SK-N-SH (cell line): Measurements from ENCODE around the gene ATP1A4.

Source experiments
- EP300 ChIP-seq, 2 experiments: IDR thresholded peaks; 2 replicates each; pipeline versions ENCODE4 v1.4.0 to v1.6.1; 2012; ENCODE audit warnings: borderline replicate concordance in 1 of 2, low read depth in 1 of 2, low read length in 1 of 2
- FOXM1 ChIP-seq: IDR thresholded peaks from 2 replicates; pipeline ENCODE4 v1.4.0; 2012; ENCODE audit warnings: low read depth, mild to moderate bottlenecking
- GABPA ChIP-seq: IDR thresholded peaks from 2 replicates; pipeline ENCODE4 v1.4.0; 2012; ENCODE audit warnings: low read depth, mild to moderate bottlenecking
- MXI1 ChIP-seq: IDR thresholded peaks from 2 replicates; pipeline ENCODE4 v1.6.1; 2012; ENCODE audit warnings: mild to moderate bottlenecking, low read depth, low read length, improper control_type of control experiment
- REST ChIP-seq: IDR thresholded peaks from 2 replicates; pipeline ENCODE4 v1.6.1; 2012; ENCODE audit warnings: mild to moderate bottlenecking, low read depth, low read length, moderate library complexity
- RFX5 ChIP-seq: IDR thresholded peaks from 2 replicates; pipeline ENCODE4 v1.6.1; 2012; ENCODE audit warnings: mild to moderate bottlenecking, improper control_type of control experiment, low read length
- SMC3 ChIP-seq: IDR thresholded peaks from 2 replicates; pipeline ENCODE4 v1.6.1; 2012; ENCODE audit warnings: low read depth, low read length, improper control_type of control experiment
- YY1 ChIP-seq: IDR thresholded peaks from 2 replicates; pipeline ENCODE4 v1.4.0; 2012; ENCODE audit warnings: low read depth, mild to moderate bottlenecking
- TF ChIP-seq, protein P1 (sequence below): IDR thresholded peaks from 2 replicates; pipeline ENCODE4; 2012
- TF ChIP-seq, protein P2 (sequence below): fragments of 200-600 bp; sonication (generic); IDR thresholded peaks from 2 replicates; pipeline ENCODE4 v1.6.1; 2017; ENCODE audit warnings: antibody characterized with exemption, mild to moderate bottlenecking, moderate library complexity

- TF ChIP-seq EP300 (IDR thresholded peaks at IDR 0.05; ENCODE audit: borderline replicate concordance in 1 of 2, low read depth in 1 of 2, low read length in 1 of 2), result no peak
- TF ChIP-seq, protein P1, sequence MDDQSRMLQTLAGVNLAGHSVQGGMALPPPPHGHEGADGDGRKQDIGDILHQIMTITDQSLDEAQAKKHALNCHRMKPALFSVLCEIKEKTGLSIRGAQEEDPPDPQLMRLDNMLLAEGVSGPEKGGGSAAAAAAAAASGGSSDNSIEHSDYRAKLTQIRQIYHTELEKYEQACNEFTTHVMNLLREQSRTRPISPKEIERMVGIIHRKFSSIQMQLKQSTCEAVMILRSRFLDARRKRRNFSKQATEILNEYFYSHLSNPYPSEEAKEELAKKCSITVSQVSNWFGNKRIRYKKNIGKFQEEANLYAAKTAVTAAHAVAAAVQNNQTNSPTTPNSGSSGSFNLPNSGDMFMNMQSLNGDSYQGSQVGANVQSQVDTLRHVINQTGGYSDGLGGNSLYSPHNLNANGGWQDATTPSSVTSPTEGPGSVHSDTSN, result no peak
- TF ChIP-seq, protein P2, sequence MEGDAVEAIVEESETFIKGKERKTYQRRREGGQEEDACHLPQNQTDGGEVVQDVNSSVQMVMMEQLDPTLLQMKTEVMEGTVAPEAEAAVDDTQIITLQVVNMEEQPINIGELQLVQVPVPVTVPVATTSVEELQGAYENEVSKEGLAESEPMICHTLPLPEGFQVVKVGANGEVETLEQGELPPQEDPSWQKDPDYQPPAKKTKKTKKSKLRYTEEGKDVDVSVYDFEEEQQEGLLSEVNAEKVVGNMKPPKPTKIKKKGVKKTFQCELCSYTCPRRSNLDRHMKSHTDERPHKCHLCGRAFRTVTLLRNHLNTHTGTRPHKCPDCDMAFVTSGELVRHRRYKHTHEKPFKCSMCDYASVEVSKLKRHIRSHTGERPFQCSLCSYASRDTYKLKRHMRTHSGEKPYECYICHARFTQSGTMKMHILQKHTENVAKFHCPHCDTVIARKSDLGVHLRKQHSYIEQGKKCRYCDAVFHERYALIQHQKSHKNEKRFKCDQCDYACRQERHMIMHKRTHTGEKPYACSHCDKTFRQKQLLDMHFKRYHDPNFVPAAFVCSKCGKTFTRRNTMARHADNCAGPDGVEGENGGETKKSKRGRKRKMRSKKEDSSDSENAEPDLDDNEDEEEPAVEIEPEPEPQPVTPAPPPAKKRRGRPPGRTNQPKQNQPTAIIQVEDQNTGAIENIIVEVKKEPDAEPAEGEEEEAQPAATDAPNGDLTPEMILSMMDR, result no peak
- TF ChIP-seq FOXM1, result no peak
- TF ChIP-seq MXI1, result no peak
- TF ChIP-seq RFX5, result no peak
- no peak for TF ChIP-seq YY1
- TF ChIP-seq REST, result no peak
- no peak for TF ChIP-seq SMC3
- no peak for TF ChIP-seq GABPA
These were observed 71.1 kb downstream of the ATP1A4 start for GRCh38 chr1:160222546-160222945.
